IMR-90 (cell line): ENCODE results near the gene TJP3. TPM values are rescaled to one million over a fixed set of nuclear protein-coding genes. Genes with fewer than 3 reads are reported as not detected.

Experiments
- ATAC-seq: fragments of 200-7000 bp; cut with Tn5 transposase; 2 replicates; pipeline ENCODE4 v1.9.1; 2020; ENCODE audit warnings: low read depth, mild to moderate bottlenecking, moderate library complexity
- BruUV-seq: library from RNA; stranded (reverse); fragments of 400-500 nt; replicated peaks from 2 replicates; lab custom pipeline; 2021; lab: Mats Ljungman, UMichigan
- CTCF ChIA-PET: fragments of 300-600 bp; formaldehyde crosslinking; extraction: SDS; loops from one replicate; lab custom pipeline; 2021; ENCODE audit warnings: antibody characterized with exemption; lab: Yijun Ruan, JAX
- POLR2A ChIA-PET: fragments of 300-600 bp; sonication (Branson Sonifier 250); formaldehyde crosslinking; loops from one replicate; lab custom pipeline; 2022; ENCODE audit warnings: antibody characterized with exemption; ENCODE audit not compliant: unreplicated experiment; lab: Charles Lee
- DNase-seq: peaks from one replicate; pipeline ENCODE4 v3.0.0; 2013
- H2AFZ ChIP-seq: replicated peaks from 2 replicates; pipeline ENCODE3; 2013; ENCODE audit warnings: low read length, mild to moderate bottlenecking; ENCODE audit not compliant: poor library complexity
- H2AK5ac ChIP-seq: 2 replicates; pipeline ENCODE4 v1.6.1; 2013; ENCODE audit warnings: low read depth, low read length, inconsistent platforms
- H2AK9ac ChIP-seq: replicated peaks from 2 replicates; pipeline ENCODE3; 2013; ENCODE audit warnings: mild to moderate bottlenecking, low read depth, low read length, moderate library complexity; ENCODE audit not compliant: poor library complexity
- H2BK120ac ChIP-seq: 2 replicates; pipeline ENCODE4 v1.6.1; 2013; ENCODE audit warnings: low read depth, low read length, inconsistent platforms
- H2BK15ac ChIP-seq: 3 replicates; pipeline ENCODE4 v1.6.1; 2013; ENCODE audit warnings: low read depth, low read length, inconsistent platforms
- H2BK20ac ChIP-seq: 2 replicates; pipeline ENCODE4 v1.6.1; 2013; ENCODE audit warnings: low read depth, mild to moderate bottlenecking, inconsistent platforms, low read length, moderate library complexity
- H2BK5ac ChIP-seq: 2 replicates; pipeline ENCODE4 v1.6.1; 2013; ENCODE audit warnings: mild to moderate bottlenecking, low read depth, low read length, inconsistent platforms; ENCODE audit not compliant: poor library complexity, severe bottlenecking
- H3K14ac ChIP-seq: replicated peaks from 2 replicates; pipeline ENCODE4 v1.6.1; 2013; ENCODE audit warnings: low read depth, low read length, inconsistent platforms
- H3K18ac ChIP-seq: 2 replicates; pipeline ENCODE4 v1.6.1; 2013; ENCODE audit warnings: low read depth, low read length, control low read depth
- H3K23ac ChIP-seq: 2 replicates; pipeline ENCODE4 v1.6.1; 2013; ENCODE audit warnings: low read depth, low read length, inconsistent platforms
- H3K27ac ChIP-seq: 2 replicates; pipeline ENCODE4 v1.5.1; 2013; ENCODE audit warnings: mild to moderate bottlenecking, control low read depth, low read length; ENCODE audit not compliant: insufficient read depth
- H3K27me3 ChIP-seq: 2 replicates; pipeline ENCODE4 v1.6.1; 2013; ENCODE audit warnings: low read length; ENCODE audit not compliant: control insufficient read depth, insufficient read depth
- H3K36me3 ChIP-seq: 2 replicates; pipeline ENCODE4 v1.6.1; 2013; ENCODE audit warnings: low read length, mixed read lengths; ENCODE audit not compliant: control insufficient read depth, insufficient read depth
- H3K4ac ChIP-seq: 2 replicates; pipeline ENCODE4 v1.6.1; 2013; ENCODE audit warnings: low read depth, low read length, inconsistent platforms
- H3K4me1 ChIP-seq: 2 replicates; pipeline ENCODE4 v1.6.1; 2013; ENCODE audit warnings: low read length, mixed read lengths; ENCODE audit not compliant: control insufficient read depth, insufficient read depth
- H3K4me2 ChIP-seq: 2 replicates; pipeline ENCODE4 v1.6.1; 2013; ENCODE audit warnings: low read depth, mild to moderate bottlenecking, control low read depth, low read length, moderate library complexity
- H3K4me3 ChIP-seq: 2 replicates; pipeline ENCODE4 v1.5.1; 2013; ENCODE audit warnings: low read depth, mild to moderate bottlenecking, control low read depth, low read length, moderate library complexity; ENCODE audit not compliant: insufficient read depth
- H3K56ac ChIP-seq: 2 replicates; pipeline ENCODE4 v1.6.1; 2013; ENCODE audit warnings: low read length, inconsistent platforms; ENCODE audit not compliant: insufficient read depth; ENCODE audit errors: extremely low read depth
- H3K79me1 ChIP-seq, 2 experiments: 2 replicates each; pipeline ENCODE4 v1.6.1; 2013; ENCODE audit warnings: low read length in 2 of 2, inconsistent platforms in 1 of 2, low read depth in 1 of 2
- H3K9ac ChIP-seq: 2 replicates; pipeline ENCODE4 v1.6.1; 2013; ENCODE audit warnings: low read depth, low read length, control low read depth
- H3K9me1 ChIP-seq: 2 replicates; pipeline ENCODE4 v1.6.1; 2013; ENCODE audit warnings: low read length, inconsistent platforms; ENCODE audit not compliant: insufficient read depth
- H3K9me3 ChIP-seq: 2 replicates; pipeline ENCODE4 v1.6.1; 2013; ENCODE audit warnings: low read length; ENCODE audit not compliant: control insufficient read depth, insufficient read depth
- H4K20me1 ChIP-seq: 2 replicates; pipeline ENCODE4 v1.6.1; 2013; ENCODE audit warnings: low read length, inconsistent platforms; ENCODE audit not compliant: insufficient read depth
- H4K5ac ChIP-seq: 2 replicates; pipeline ENCODE4 v1.6.1; 2013; ENCODE audit warnings: mild to moderate bottlenecking, low read depth, low read length, control low read depth
- H4K8ac ChIP-seq, 2 experiments: 2 replicates each; pipeline ENCODE4 v1.6.1; 2013; ENCODE audit warnings: low read depth in 2 of 2, low read length in 2 of 2, control low read depth in 1 of 2, inconsistent platforms in 1 of 2
- H4K91ac ChIP-seq: 2 replicates; pipeline ENCODE4 v1.6.1; 2013; ENCODE audit warnings: low read depth, low read length, inconsistent platforms; ENCODE audit not compliant: insufficient read depth
- CHD1 ChIP-seq: IDR thresholded peaks from 2 replicates; pipeline ENCODE4 v1.6.1; 2012; ENCODE audit warnings: low read depth, low read length, improper control_type of control experiment
- FOS ChIP-seq: fragments of 150-350 bp; IDR thresholded peaks from 2 replicates; pipeline ENCODE4 v1.6.1; 2016; ENCODE audit warnings: low read depth, low read length
- NFE2L2 ChIP-seq: fragments of 150-350 bp; IDR thresholded peaks from 2 replicates; pipeline ENCODE4 v1.6.1; 2016; ENCODE audit warnings: low read depth, mild to moderate bottlenecking, low read length
- RAD21 ChIP-seq: IDR thresholded peaks from 2 replicates; pipeline ENCODE4 v1.6.1; 2012; ENCODE audit warnings: low read length, improper control_type of control experiment
- RCOR1 ChIP-seq: IDR thresholded peaks from 2 replicates; pipeline ENCODE4 v1.6.1; 2012; ENCODE audit warnings: mild to moderate bottlenecking, low read length, improper control_type of control experiment; ENCODE audit not compliant: insufficient replicate concordance
- WGBS, 2 experiments: methylation state at CpG; one replicate each; pipeline versions ENCODE4 v1.1.5 to v1.1.7; 2013; ENCODE audit warnings: missing lambda C conversion rate in 2 of 2; ENCODE audit not compliant: insufficient read length in 1 of 2; ENCODE audit errors: extremely low coverage in 2 of 2; 5-methylcytosine and 5-hydroxymethylcytosine counted together
- dilution Hi-C: fragments of 300-500 bp; cut with HindIII; formaldehyde crosslinking; loops from one replicate; pipeline ENCODE4 v1.14.3; 2018; ENCODE audit warnings: low sequenced_read_pairs; ENCODE audit not compliant: unreplicated experiment
- in situ Hi-C: fragments of 300-500 bp; cut with MboI; formaldehyde crosslinking; loops from 3 replicates; pipeline ENCODE4 v1.14.3; 2019; ENCODE audit warnings: low sequenced_read_pairs, inconsistent platforms, mixed read lengths
- intact Hi-C: fragments of 100-400 bp; cut with micrococcal nuclease; formaldehyde crosslinking; loops from 2 replicates; pipeline ENCODE4 v1.10.0; 2022
- polyA plus RNA-seq, 3 experiments: library from polyadenylated mRNA; depleted of rRNA; stranded (reverse); fragments of >200 nt; gene quantifications; 2 replicates each; pipeline ENCODE4 v1.2.3, GENCODE V29; 2012; ENCODE audit warnings: low replicate concordance in 1 of 3
- total RNA-seq: library from RNA; depleted of rRNA; stranded (reverse); fragments of >200 nt; gene quantifications from 2 replicates; pipeline ENCODE4 v1.2.3, GENCODE V29; 2012

Gene TJP3
- total and polyA plus RNA-seq, 2 of the 4 experiments (the other 2 are of a cell fraction) = not detected

DNA sequence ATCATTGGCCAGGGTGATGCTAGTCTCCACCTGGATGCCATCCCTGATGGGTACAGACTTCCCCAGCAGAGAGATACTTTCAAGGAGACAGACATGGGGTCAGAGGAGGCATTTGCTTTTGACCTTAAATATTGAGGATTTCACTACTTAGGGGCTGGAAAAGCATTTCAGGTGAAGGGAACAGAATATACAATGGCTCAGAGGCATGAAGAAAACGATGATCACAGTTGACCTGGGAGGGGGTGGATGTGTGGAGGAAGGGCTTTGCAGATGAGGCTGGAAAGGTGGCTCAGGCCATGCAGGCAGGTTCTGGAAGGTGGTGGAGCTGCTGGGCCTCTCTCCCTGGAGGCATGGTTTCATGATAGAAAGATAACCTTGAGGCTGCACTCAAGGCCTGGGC, 74.1 kb downstream of the TJP3 start:
- no peak for DNase-seq

More for the DNA sequence above, 74.1 kb downstream of the TJP3 start:
- H4K20me1 ChIP-seq = no peaks in the 10 kb centered on the region
- no peak overlapping the region for H3K23ac ChIP-seq
- in situ Hi-C loops = no loop called here
- CTCF ChIA-PET = no interaction called here
- no peak overlapping the region for H3K18ac ChIP-seq
- H3K4ac ChIP-seq = no peak overlapping the region
- no peaks in the 10 kb centered on the region for H3K4me1 ChIP-seq
- H2AFZ ChIP-seq = no peak overlapping the region
- H3K9me3 ChIP-seq = peaks cover 24% of the 10 kb centered on the region
- no peak overlapping the region for H4K5ac ChIP-seq
- no peak overlapping the region for H3K56ac ChIP-seq
- POLR2A ChIA-PET = no interaction called here
- no TSS peak for BruUV-seq
- H4K8ac ChIP-seq = no peak overlapping the region
- H2BK15ac ChIP-seq = no peak overlapping the region
- H2BK20ac ChIP-seq = no peak overlapping the region
- no peak overlapping the region for H3K4me2 ChIP-seq
- no peak overlapping the region for H2BK5ac ChIP-seq
- no peak overlapping the region for H4K91ac ChIP-seq
- H3K27ac ChIP-seq = no peak overlapping the region
- H3K27me3 ChIP-seq = peaks cover 19% of the 10 kb centered on the region
- ATAC-seq = no peak
- no peak overlapping the region for H3K4me3 ChIP-seq
- H2BK120ac ChIP-seq = no peak overlapping the region
- intact Hi-C loops = no loop called here
- no CpG with 5 or more reads among the region's 1 CpG for WGBS, 2 experiments
- no peak overlapping the region for H2AK5ac ChIP-seq
- no peak overlapping the region for H2AK9ac ChIP-seq
- H3K9me1 ChIP-seq = no peaks in the 10 kb centered on the region
- no peak overlapping the region for H3K14ac ChIP-seq
- no peaks in the 10 kb centered on the region for H3K36me3 ChIP-seq
- TF ChIP-seq CHD1 (no peak), FOS (no peak), RAD21 (no peak), NFE2L2 (no peak), RCOR1 (peak; percentile 82)
- H3K79me1 ChIP-seq = no peaks in the 10 kb centered on the region
- dilution Hi-C loops = no loop called here
- no peak overlapping the region for H3K9ac ChIP-seq
